Left lung (tissue), 14 donors: Measurements from ENCODE around the gene QPRT. TPM values are rescaled to one million over a fixed set of nuclear protein-coding genes. Genes with fewer than 3 reads are reported as not detected.
"Not testable (repeated sequence)": the region's sequence is repeated elsewhere in the genome, so short reads cannot be mapped to it uniquely, and the experiment has no call there.

Source experiments
- ATAC-seq: fragments of 200-7000 bp; cut with Tn5 transposase; one replicate; pipeline ENCODE4 v1.9.1; 2020; ENCODE audit warnings: moderate library complexity
- DNase-seq, 4 donors: peaks; one replicate each; pipeline ENCODE4 v3.0.0-alpha.2; 2013 to 2020
- H3K27ac ChIP-seq, 2 donors: fragments of 200-600 bp; sonication (generic) in 1 of 2; one replicate each; pipeline versions ENCODE4 v1.5.0 to v1.8.0; 2020 to 2021
- H3K27me3 ChIP-seq, 2 donors: fragments of 200-600 bp; sonication (generic) in 1 of 2; one replicate each; pipeline versions ENCODE4 v1.5.0 to v1.8.0; 2020 to 2021
- H3K36me3 ChIP-seq, 2 donors: fragments of 200-600 bp; sonication (generic) in 1 of 2; one replicate each; pipeline versions ENCODE4 v1.5.0 to v1.8.0; 2020 to 2021
- H3K4me1 ChIP-seq, 2 donors: fragments of 200-600 bp; one replicate each; pipeline ENCODE4 v1.8.0; 2021
- H3K4me3 ChIP-seq, 2 donors: fragments of 200-600 bp; sonication (generic) in 1 of 2; one replicate each; pipeline versions ENCODE4 v1.5.0 to v1.8.0; 2020 to 2021; ENCODE audit warnings: mild to moderate bottlenecking in 1 of 2
- H3K9me3 ChIP-seq, 2 donors: fragments of 200-600 bp; sonication (generic) in 1 of 2; one replicate each; pipeline versions ENCODE4 v1.5.0 to v1.8.0; 2020 to 2021
- intact Hi-C, 2 donors: fragments of 100-400 bp; cut with DNase I; formaldehyde crosslinking; loops; one replicate each; pipeline versions ENCODE4 v1.11.2 to v1.14.2; 2022
- long read RNA-seq, 12 donors: library from polyadenylated mRNA in 2 of 12; unstranded in 2 of 12; transcript quantifications; one replicate each; pipeline ENCODE4 v2.0.0 and lab custom pipeline, GENCODE V29; 2019 to 2026
- polyA plus RNA-seq, 6 donors: library from polyadenylated mRNA; unstranded; fragments of 120-200 nt; gene quantifications; one replicate each; pipeline ENCODE4 v1.2.1, GENCODE V29; 2013; ENCODE audit not compliant: insufficient read length in 6 of 6
- total RNA-seq, 2 donors: library from RNA; stranded (reverse); fragmentation: NEBNext Ultra II Directional; extraction: Animal tissue kit (Norgen Biotek cat#: 25700); gene quantifications; one replicate each; pipeline ENCODE4 v1.2.1, GENCODE V29; 2021
- TF ChIP-seq, protein P1 (sequence below), 2 donors: fragments of 200-600 bp; sonication (generic) in 1 of 2; IDR thresholded peaks; one replicate each; pipeline versions ENCODE4 v1.5.0 to v1.8.0; 2021; ENCODE audit warnings: antibody characterized with exemption in 2 of 2
- donor health status: DM: no; HTN: yes; CAD: no.
- donor health status: DM: no; HTN: no; CAD: no.

QPRT gene
- total RNA-seq (10 to 100 TPM; 21.9 to 27.1 TPM), polyA plus RNA-seq (10 to 100 TPM; 46.2 to 58.8 (median 56.1) TPM)
- long read RNA-seq, donor 1, transcript QPRT-202 (4 exons, 2,343 nt) = major isoform, 53 of 116 reads
- long read RNA-seq, donor 1, transcript QPRT-204 (1 exons, 2,199 nt) = minor isoform, 45 of 116 reads
- long read RNA-seq, donor 1, partial matches to known transcripts = 17 of 116 reads
- long read RNA-seq, donor 1, other reads (novel, unspliced or antisense) = 0 of 116 reads
- long read RNA-seq, donor 2, transcript QPRT-204 (1 exons, 2,199 nt) = major isoform, 63 of 106 reads
- long read RNA-seq, donor 2, transcript QPRT-202 (4 exons, 2,343 nt) = minor isoform, 31 of 106 reads
- long read RNA-seq, donor 2, partial matches to known transcripts = 12 of 106 reads
- long read RNA-seq, donor 2, other reads (novel, unspliced or antisense) = 0 of 106 reads
- long read RNA-seq, donor 3, transcript QPRT-204 (1 exons, 2,199 nt) = minor isoform, 19 of 52 reads
- long read RNA-seq, donor 3, transcript QPRT-202 (4 exons, 2,343 nt) = major isoform, 22 of 52 reads
- long read RNA-seq, donor 3, partial matches to known transcripts = 11 of 52 reads
- long read RNA-seq, donor 3, other reads (novel, unspliced or antisense) = 0 of 52 reads
- long read RNA-seq, donor 4, transcript QPRT-202 (4 exons, 2,343 nt) = major isoform, 55 of 71 reads
- long read RNA-seq, donor 4, partial matches to known transcripts = 5 of 71 reads
- long read RNA-seq, donor 4, other reads (novel, unspliced or antisense) = 8 of 71 reads
- long read RNA-seq, donor 5, transcript QPRT-202 (4 exons, 2,343 nt) = major isoform, 29 of 59 reads
- long read RNA-seq, donor 5, transcript QPRT-204 (1 exons, 2,199 nt) = minor isoform, 20 of 59 reads
- long read RNA-seq, donor 5, partial matches to known transcripts = 8 of 59 reads
- long read RNA-seq, donor 5, other reads (novel, unspliced or antisense) = 0 of 59 reads
- long read RNA-seq, donor 6, transcript QPRT-202 (4 exons, 2,343 nt) = minor isoform, 24 of 57 reads
- long read RNA-seq, donor 6, transcript QPRT-204 (1 exons, 2,199 nt) = major isoform, 27 of 57 reads
- long read RNA-seq, donor 6, partial matches to known transcripts = 6 of 57 reads
- long read RNA-seq, donor 6, other reads (novel, unspliced or antisense) = 0 of 57 reads
- long read RNA-seq, donor 7, transcript QPRT-202 (4 exons, 2,343 nt) = major isoform, 19 of 44 reads
- long read RNA-seq, donor 7, transcript QPRT-204 (1 exons, 2,199 nt) = minor isoform, 5 of 44 reads
- long read RNA-seq, donor 7, partial matches to known transcripts = 15 of 44 reads
- long read RNA-seq, donor 7, other reads (novel, unspliced or antisense) = 5 of 44 reads
- long read RNA-seq, donor 8, transcript QPRT-202 (4 exons, 2,343 nt) = major isoform, 31 of 79 reads
- long read RNA-seq, donor 8, transcript QPRT-204 (1 exons, 2,199 nt) = minor isoform, 29 of 79 reads
- long read RNA-seq, donor 8, partial matches to known transcripts = 19 of 79 reads
- long read RNA-seq, donor 8, other reads (novel, unspliced or antisense) = 0 of 79 reads
- long read RNA-seq, donor 9, partial matches to known transcripts = 0 of 1 reads
- long read RNA-seq, donor 9, other reads (novel, unspliced or antisense) = 0 of 1 reads
- long read RNA-seq, donor 10, transcript QPRT-202 (4 exons, 2,343 nt) = major isoform, 52 of 79 reads
- long read RNA-seq, donor 10, partial matches to known transcripts = 9 of 79 reads
- long read RNA-seq, donor 10, other reads (novel, unspliced or antisense) = 16 of 79 reads
- long read RNA-seq, donor 11 = 0 reads
- long read RNA-seq, donor 12, transcript QPRT-202 (4 exons, 2,343 nt) = major isoform, 24 of 58 reads
- long read RNA-seq, donor 12, transcript QPRT-204 (1 exons, 2,199 nt) = minor isoform, 22 of 58 reads
- long read RNA-seq, donor 12, partial matches to known transcripts = 11 of 58 reads
- long read RNA-seq, donor 12, other reads (novel, unspliced or antisense) = 0 of 58 reads

GRCh38 chr16:29678691-29679267 is at the start of gene QPRT:
TSS of gene QPRT (plus strand) at chr16:29679180. CDS start at chr16:29679198, 18 bp downstream.
- peak within 1 kb of the TSS; percentile 13 to 37 for H3K27ac ChIP-seq

DNA sequence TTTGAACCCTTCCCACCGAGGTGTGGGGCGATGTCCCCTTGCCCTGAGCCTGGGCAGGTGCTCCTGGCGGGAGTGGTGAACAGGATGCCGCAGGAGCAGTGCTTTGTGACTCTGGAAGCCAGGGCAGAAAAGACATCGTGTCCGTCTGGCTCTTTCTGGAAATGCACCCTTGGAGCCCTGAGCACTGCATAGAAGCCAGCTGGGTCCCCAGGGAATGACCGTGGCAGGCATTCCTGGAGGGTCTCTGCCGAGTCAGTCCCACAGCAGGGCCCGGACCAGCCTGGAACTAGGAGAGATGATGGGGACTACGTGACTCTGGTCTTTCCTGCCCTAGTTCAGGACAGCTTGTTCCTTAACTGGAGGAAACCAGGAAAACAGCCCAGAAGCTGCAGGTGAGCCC is 49.7 kb upstream of the QPRT start:
- H3K36me3 ChIP-seq, H3K27me3 ChIP-seq, DNase-seq, intact Hi-C loops, H3K4me1 ChIP-seq, H3K9me3 ChIP-seq, H3K4me3 ChIP-seq, ATAC-seq, H3K27ac ChIP-seq: not testable (repeated sequence)

More at GRCh38 chr16:29678691-29679267, at the start of gene QPRT:
- Histone ChIP-seq H3K4me3 (peak within 1 kb of the TSS; percentile 21 to 29), H3K9me3 (no peaks in the 10 kb centered on the region), H3K36me3 (no peaks in the 10 kb centered on the region), H3K27me3 (no peaks in the 10 kb centered on the region), H3K4me1 (peaks cover 0 to 35% of the 10 kb centered on the region in 2 donors)
- DNase-seq (peak in 3 of 4 donors; percentile 52 to 86 (median 65)), ATAC-seq (peak; percentile 83)
- intact Hi-C loops = no loop called here
- TF ChIP-seq, protein P1, sequence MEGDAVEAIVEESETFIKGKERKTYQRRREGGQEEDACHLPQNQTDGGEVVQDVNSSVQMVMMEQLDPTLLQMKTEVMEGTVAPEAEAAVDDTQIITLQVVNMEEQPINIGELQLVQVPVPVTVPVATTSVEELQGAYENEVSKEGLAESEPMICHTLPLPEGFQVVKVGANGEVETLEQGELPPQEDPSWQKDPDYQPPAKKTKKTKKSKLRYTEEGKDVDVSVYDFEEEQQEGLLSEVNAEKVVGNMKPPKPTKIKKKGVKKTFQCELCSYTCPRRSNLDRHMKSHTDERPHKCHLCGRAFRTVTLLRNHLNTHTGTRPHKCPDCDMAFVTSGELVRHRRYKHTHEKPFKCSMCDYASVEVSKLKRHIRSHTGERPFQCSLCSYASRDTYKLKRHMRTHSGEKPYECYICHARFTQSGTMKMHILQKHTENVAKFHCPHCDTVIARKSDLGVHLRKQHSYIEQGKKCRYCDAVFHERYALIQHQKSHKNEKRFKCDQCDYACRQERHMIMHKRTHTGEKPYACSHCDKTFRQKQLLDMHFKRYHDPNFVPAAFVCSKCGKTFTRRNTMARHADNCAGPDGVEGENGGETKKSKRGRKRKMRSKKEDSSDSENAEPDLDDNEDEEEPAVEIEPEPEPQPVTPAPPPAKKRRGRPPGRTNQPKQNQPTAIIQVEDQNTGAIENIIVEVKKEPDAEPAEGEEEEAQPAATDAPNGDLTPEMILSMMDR (IDR thresholded peaks at IDR 0.05) = no peak

GRCh38 chr16:29631658-29632057 is 47.3 kb upstream of the QPRT start:
- H3K4me3 ChIP-seq, ATAC-seq, H3K36me3 ChIP-seq, H3K9me3 ChIP-seq, DNase-seq, H3K4me1 ChIP-seq, intact Hi-C loops, H3K27ac ChIP-seq, H3K27me3 ChIP-seq: not testable (repeated sequence)

GRCh38 chr16:29635902-29636301 is 43.1 kb upstream of the QPRT start:
- H3K27ac ChIP-seq, DNase-seq, ATAC-seq: not testable (repeated sequence)

DNA sequence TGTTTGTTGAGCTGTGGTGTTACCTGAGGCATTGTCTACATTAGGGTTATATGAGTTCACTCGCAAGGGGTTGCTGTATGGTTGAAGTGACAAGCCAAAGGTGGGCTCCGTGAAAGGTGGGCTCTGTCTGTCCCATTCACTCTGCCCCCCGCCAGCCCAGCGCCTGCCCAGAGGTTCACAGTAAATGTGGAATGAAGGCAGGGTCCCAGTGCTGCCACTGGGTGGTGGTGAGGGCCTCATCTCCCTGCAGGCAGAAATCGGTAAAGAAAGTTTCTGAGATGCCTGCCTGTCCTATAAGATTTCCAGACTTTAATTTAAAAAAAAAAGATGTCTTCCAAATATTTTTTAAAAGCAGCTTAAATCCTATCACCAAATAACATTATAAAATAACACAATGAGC is 42.6 kb upstream of the QPRT start:
- not testable (repeated sequence) for H3K36me3 ChIP-seq

More at GRCh38 chr16:29635902-29636301, 43.1 kb upstream of the QPRT start:
- H3K9me3 ChIP-seq, H3K4me3 ChIP-seq, intact Hi-C loops, H3K27me3 ChIP-seq, H3K36me3 ChIP-seq, H3K4me1 ChIP-seq: not testable (repeated sequence)

DNA sequence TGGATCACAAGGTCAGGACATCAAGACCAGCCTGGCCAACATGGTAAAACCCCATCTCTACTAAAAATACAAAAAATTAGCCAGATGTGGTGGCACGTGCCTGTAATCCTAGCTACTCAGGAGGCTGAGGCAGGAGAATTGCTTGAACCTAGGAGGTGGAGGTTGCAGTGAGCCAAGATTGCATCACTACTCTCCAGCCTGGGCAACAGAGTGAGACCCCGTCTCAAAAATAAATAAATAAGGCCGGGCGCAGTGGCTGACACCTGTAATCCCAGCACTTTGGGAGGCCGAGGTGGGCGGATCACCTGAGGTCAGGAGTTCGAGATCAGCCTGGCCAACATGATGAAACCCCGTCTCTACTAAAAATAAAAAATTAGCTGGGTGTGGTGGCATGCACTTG is 40.2 kb upstream of the QPRT start:
- DNase-seq, H3K9me3 ChIP-seq, H3K27me3 ChIP-seq, H3K36me3 ChIP-seq, H3K4me1 ChIP-seq, intact Hi-C loops, H3K4me3 ChIP-seq, H3K27ac ChIP-seq, ATAC-seq: not testable (repeated sequence)

More for the DNA sequence above, 42.6 kb upstream of the QPRT start:
- H3K4me3 ChIP-seq, H3K27ac ChIP-seq, H3K27me3 ChIP-seq, H3K9me3 ChIP-seq, intact Hi-C loops, H3K4me1 ChIP-seq, DNase-seq, ATAC-seq: not testable (repeated sequence)
